Peyer's patch (tissue), 4 donors: ENCODE measurements around the gene COL6A5.

Experiments used
- POLR2A ChIP-seq, 2 donors: fragments of 450-650 bp; IDR thresholded peaks; one replicate each; pipeline ENCODE4 v1.5.1; 2017; ENCODE audit warnings: antibody characterized with exemption in 2 of 2, mild to moderate bottlenecking in 2 of 2, moderate library complexity in 2 of 2
- TF ChIP-seq, protein P1 (sequence below), 6 experiments: fragments of 450-650 bp in 4 of 6; fragments of 200-600 bp in 2 of 6; sonication (generic) in 1 of 6; IDR thresholded peaks; one replicate each; pipeline ENCODE4 v1.5.1; 2017 to 2019; ENCODE audit warnings: antibody characterized with exemption in 6 of 6, mild to moderate bottlenecking in 3 of 6, moderate library complexity in 1 of 6

DNA sequence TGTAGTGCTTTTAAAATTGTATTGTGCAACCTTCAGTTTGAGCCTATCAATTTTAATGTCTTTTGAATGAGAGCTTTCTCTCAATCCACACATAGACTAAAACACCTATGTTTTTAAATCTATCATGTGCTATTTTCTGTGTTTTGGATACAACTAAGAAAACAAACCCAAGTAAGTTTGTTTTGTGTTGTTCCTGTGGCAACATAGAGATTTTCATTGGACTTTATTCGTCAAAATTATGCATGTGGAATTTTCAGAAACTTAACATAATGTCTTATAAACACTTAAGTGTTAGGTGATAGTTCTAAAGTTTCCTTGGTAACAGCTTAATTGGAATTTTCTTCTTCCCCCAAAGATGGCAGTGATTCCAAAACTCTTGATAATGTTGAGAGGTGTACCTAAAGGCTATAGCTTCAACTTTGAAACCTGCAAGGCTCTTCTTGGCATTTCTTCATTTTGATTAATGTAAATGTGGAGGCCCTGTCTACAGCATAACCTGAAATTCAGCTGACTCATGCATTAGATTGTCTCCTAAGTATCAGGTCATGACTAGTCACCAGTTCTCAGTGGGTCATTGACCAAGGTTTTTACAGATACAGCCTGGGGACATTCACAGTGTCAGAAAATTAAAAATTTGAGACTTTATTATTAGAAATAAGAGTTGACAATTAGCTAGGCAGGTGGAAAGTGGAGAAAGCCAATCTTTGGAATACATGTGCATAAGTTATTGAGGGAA lies 44.4 kb downstream of the COL6A5 start:
- TF ChIP-seq, protein P1, sequence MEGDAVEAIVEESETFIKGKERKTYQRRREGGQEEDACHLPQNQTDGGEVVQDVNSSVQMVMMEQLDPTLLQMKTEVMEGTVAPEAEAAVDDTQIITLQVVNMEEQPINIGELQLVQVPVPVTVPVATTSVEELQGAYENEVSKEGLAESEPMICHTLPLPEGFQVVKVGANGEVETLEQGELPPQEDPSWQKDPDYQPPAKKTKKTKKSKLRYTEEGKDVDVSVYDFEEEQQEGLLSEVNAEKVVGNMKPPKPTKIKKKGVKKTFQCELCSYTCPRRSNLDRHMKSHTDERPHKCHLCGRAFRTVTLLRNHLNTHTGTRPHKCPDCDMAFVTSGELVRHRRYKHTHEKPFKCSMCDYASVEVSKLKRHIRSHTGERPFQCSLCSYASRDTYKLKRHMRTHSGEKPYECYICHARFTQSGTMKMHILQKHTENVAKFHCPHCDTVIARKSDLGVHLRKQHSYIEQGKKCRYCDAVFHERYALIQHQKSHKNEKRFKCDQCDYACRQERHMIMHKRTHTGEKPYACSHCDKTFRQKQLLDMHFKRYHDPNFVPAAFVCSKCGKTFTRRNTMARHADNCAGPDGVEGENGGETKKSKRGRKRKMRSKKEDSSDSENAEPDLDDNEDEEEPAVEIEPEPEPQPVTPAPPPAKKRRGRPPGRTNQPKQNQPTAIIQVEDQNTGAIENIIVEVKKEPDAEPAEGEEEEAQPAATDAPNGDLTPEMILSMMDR (IDR thresholded peaks at IDR 0.05), result no peak
- no peak for TF ChIP-seq POLR2A (IDR thresholded peaks at IDR 0.05)
